ENCODE measurements around the gene LPIN1.

DNA sequence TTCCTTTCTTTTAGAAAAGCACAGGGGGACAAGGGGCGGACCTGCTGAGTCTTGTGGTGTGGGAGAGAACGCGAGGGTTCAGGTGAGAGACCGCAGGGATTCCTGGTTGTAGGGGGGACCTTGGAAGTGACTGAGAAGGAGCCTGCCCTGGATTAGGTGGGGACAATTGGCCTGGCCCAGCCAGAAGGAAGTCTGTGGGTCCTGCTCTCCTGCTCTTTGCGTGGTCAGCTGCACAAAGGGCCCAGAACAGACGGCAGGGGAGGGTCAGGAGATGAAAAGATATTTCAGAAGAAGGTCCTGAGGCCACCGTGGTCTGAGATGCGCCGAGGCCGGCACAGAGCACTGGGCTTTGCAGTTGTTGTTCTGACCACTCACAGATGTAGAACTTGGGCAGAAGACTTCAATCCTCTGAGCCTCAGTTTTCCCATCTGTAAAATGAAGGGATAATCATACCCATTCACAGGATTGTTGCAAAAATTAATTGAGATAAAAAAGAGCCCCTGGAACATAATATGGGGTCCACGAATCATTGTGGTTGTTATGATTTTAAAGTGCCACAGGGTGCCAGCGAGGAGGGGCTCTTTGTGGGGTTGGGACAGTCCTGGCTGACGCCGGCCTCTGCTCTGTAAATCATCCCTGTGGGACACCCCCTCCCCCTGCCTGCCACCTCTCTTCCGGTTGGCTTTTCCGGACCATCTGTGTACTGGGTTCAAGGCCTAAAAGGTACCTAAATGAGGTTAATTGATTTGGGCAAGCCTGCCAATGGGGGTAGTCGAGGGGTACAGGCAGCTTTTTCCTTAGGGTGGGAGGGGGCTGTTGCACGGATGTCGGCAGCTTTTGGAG lies 1.8 kb downstream of the LPIN1 start:
- TF ChIP-seq TEAD4 (IDR thresholded peaks at IDR 0.05) (no peak), EP300 (IDR thresholded peaks at IDR 0.05; ENCODE audit: borderline replicate concordance) (no peak), YY1 (IDR thresholded peaks at IDR 0.05; ENCODE audit: low read depth) (no peak), CREB1 (IDR thresholded peaks at IDR 0.05; ENCODE audit: low read depth) (no peak), TAF1 (IDR thresholded peaks at IDR 0.05; ENCODE audit: low read depth) (no peak), RAD21 (IDR thresholded peaks at IDR 0.05; ENCODE audit: low read depth) (no peak), FOXM1 (IDR thresholded peaks at IDR 0.05; ENCODE audit: borderline replicate concordance, low read depth) (no peak), CEBPB (IDR thresholded peaks at IDR 0.05) (no peak), EGR1 (IDR thresholded peaks at IDR 0.05) (no peak)
- TF ChIP-seq, protein P1, sequence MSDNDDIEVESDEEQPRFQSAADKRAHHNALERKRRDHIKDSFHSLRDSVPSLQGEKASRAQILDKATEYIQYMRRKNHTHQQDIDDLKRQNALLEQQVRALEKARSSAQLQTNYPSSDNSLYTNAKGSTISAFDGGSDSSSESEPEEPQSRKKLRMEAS (IDR thresholded peaks at IDR 0.05): no peak
- TF ChIP-seq, protein P2, sequence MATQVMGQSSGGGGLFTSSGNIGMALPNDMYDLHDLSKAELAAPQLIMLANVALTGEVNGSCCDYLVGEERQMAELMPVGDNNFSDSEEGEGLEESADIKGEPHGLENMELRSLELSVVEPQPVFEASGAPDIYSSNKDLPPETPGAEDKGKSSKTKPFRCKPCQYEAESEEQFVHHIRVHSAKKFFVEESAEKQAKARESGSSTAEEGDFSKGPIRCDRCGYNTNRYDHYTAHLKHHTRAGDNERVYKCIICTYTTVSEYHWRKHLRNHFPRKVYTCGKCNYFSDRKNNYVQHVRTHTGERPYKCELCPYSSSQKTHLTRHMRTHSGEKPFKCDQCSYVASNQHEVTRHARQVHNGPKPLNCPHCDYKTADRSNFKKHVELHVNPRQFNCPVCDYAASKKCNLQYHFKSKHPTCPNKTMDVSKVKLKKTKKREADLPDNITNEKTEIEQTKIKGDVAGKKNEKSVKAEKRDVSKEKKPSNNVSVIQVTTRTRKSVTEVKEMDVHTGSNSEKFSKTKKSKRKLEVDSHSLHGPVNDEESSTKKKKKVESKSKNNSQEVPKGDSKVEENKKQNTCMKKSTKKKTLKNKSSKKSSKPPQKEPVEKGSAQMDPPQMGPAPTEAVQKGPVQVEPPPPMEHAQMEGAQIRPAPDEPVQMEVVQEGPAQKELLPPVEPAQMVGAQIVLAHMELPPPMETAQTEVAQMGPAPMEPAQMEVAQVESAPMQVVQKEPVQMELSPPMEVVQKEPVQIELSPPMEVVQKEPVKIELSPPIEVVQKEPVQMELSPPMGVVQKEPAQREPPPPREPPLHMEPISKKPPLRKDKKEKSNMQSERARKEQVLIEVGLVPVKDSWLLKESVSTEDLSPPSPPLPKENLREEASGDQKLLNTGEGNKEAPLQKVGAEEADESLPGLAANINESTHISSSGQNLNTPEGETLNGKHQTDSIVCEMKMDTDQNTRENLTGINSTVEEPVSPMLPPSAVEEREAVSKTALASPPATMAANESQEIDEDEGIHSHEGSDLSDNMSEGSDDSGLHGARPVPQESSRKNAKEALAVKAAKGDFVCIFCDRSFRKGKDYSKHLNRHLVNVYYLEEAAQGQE (IDR thresholded peaks at IDR 0.05; ENCODE audit: low read depth): no peak
